Heart left ventricle (tissue), 16 donors: ENCODE data around the gene MYB. TPM values are rescaled to one million over a fixed set of nuclear protein-coding genes. Genes with fewer than 3 reads are reported as not detected.

Source experiments
- ATAC-seq, 4 donors: fragments of 200-7000 bp; cut with Tn5 transposase; one replicate each; pipeline ENCODE4 v1.9.1; 2020 to 2022; ENCODE audit warnings: moderate library complexity in 4 of 4, mild to moderate bottlenecking in 3 of 4, moderate number of reproducible peaks in 1 of 4
- DNase-seq, 5 donors: peaks; one replicate each; pipeline ENCODE4 v3.0.0-alpha.2; 2020
- H3K27ac ChIP-seq, 12 donors: fragments of 200-600 bp; sonication (generic) in 4 of 12; one replicate each; pipeline versions ENCODE4 v1.5.0 to v1.8.0; 2016 to 2022; ENCODE audit warnings: mild to moderate bottlenecking in 2 of 12
- H3K27me3 ChIP-seq, 9 donors: fragments of 200-600 bp; sonication (generic) in 2 of 9; one replicate each; pipeline versions ENCODE4 v1.5.1 to v1.8.0; 2016 to 2022; ENCODE audit warnings: mild to moderate bottlenecking in 3 of 9
- H3K36me3 ChIP-seq, 9 donors: fragments of 200-600 bp; sonication (generic) in 2 of 9; one replicate each; pipeline versions ENCODE4 v1.5.0 to v1.8.0; 2018 to 2022; ENCODE audit warnings: mild to moderate bottlenecking in 2 of 9
- H3K4me1 ChIP-seq, 12 donors: fragments of 200-600 bp; sonication (generic) in 4 of 12; one replicate each; pipeline versions ENCODE4 v1.5.0 to v1.8.0; 2016 to 2022; ENCODE audit warnings: mild to moderate bottlenecking in 3 of 12
- H3K4me3 ChIP-seq, 12 donors: fragments of 200-600 bp; sonication (generic) in 4 of 12; one replicate each; pipeline versions ENCODE4 v1.5.0 to v1.8.0; 2017 to 2022; ENCODE audit warnings: mild to moderate bottlenecking in 9 of 12, moderate library complexity in 4 of 12
- H3K9me3 ChIP-seq, 12 donors: fragments of 200-600 bp; sonication (generic) in 4 of 12; one replicate each; pipeline versions ENCODE4 v1.5.0 to v1.8.0; 2016 to 2022; ENCODE audit warnings: mild to moderate bottlenecking in 1 of 12
- CTCF ChIP-seq, 12 donors: fragments of 200-600 bp; sonication (generic) in 4 of 12; IDR thresholded peaks; one replicate each; pipeline versions ENCODE4 v1.5.0 to v1.8.0; 2018 to 2022; ENCODE audit warnings: antibody characterized with exemption in 12 of 12, mild to moderate bottlenecking in 5 of 12
- POLR2A ChIP-seq, 2 donors: fragments of 450-650 bp; IDR thresholded peaks; one replicate each; pipeline ENCODE4 v1.6.1; 2017; ENCODE audit warnings: antibody characterized with exemption in 2 of 2, mild to moderate bottlenecking in 2 of 2, moderate library complexity in 2 of 2
- WGBS, 4 donors: extraction: QIAGEN DNeasy Blood & Tissue Kit in 2 of 4; methylation state at CpG; one replicate each; pipeline versions ENCODE4 v1.1.5 to v1.1.7; 2013 to 2018; 5-methylcytosine and 5-hydroxymethylcytosine counted together
- intact Hi-C, 10 donors: fragments of 100-400 bp; cut with DNase I; formaldehyde crosslinking; loops; one replicate each; pipeline versions ENCODE4 v1.11.1 to v1.14.2; 2022
- polyA plus RNA-seq, 2 donors: library from polyadenylated mRNA; stranded (reverse); fragments of 200-250 nt; gene quantifications; one replicate each; pipeline ENCODE4 v1.2.3, GENCODE V29; 2013
- total RNA-seq, 9 donors: library from RNA; depleted of rRNA in 2 of 9; stranded (reverse); fragments of >200 nt in 2 of 9; fragmentation: NEBNext Ultra II Directional in 3 of 9; extraction: Animal tissue kit (Norgen Biotek cat#: 25700) in 3 of 9; gene quantifications; one replicate each; pipeline versions ENCODE4 v1.1.0 to v1.2.4, GENCODE V29; 2016 to 2023
- donor health status: ischemic (EF 13 %, LVEDD 7.1; RV severe dilation, severe dysfunction).
- donor health status: healthy with polysubstance abuse.
- donor health status: DM: no; HTN: yes; CAD: no.
- donor health status: DM: no; HTN: no; CAD: no.
- donor health status: ischemic (EF 25% LVEDD 6.9; RV normal size, moderate dysfunction).
- donor health status: ischemic (EF 25% LVEDD 5.7; RV mildly dilated, moderate dysfunction).
- donor health status: healthy.
- donor health status: DM: yes; HTN: yes; CAD: no.
- donor health status: ischemic (EF 35%, LVEDD 5.7; RV mildly dilated, moderate dysfunction).
- donor health status: nonischemic (EF 11% LVEDD 7.7; RV severe dilation, severe dysfunction).
- donor health status: DM: yes; HTN: yes; CAD: no.
- donor health status: PGD.
- donor health status: ischemic (EF 29% LVEDD 5.4; RV normal size, mild dysfunction).
- donor health status: nonischemic (EF 23%, LVEDD 6.1; RV moderate dilation, normal function).

MYB gene
- total and polyA plus RNA-seq, 11 donors: 0.12 to 0.53 (median 0.20) TPM; not detected in 8

- ATAC-seq: no peak
These were observed 16.1 kb upstream of the MYB start for GRCh38 chr6:135165031-135165430.

GRCh38 chr6:135166515-135166914, 14.6 kb upstream of the MYB start:
- Histone ChIP-seq H3K27me3 (peaks cover 0 to 15% (median 0%) of the 10 kb centered on the region in 9 donors), H3K4me1 (no peaks in the 10 kb centered on the region), H3K27ac (no peak overlapping the region), H3K36me3 (no peaks in the 10 kb centered on the region), H3K9me3 (no peaks in the 10 kb centered on the region), H3K4me3 (no peak overlapping the region)
- ATAC-seq (no peak), DNase-seq (no peak)
- TF ChIP-seq CTCF (IDR thresholded peaks at IDR 0.05): no peak
- no peak for TF ChIP-seq POLR2A (IDR thresholded peaks at IDR 0.05)
- intact Hi-C loops: no loop called here
- 91 to 95% (median 94%) methylated on average over 3 of the region's 3 CpGs for WGBS, 4 donors

More at GRCh38 chr6:135165031-135165430, 16.1 kb upstream of the MYB start:
- Histone ChIP-seq H3K36me3 (no peaks in the 10 kb centered on the region), H3K4me1 (no peaks in the 10 kb centered on the region), H3K4me3 (no peak overlapping the region), H3K9me3 (no peaks in the 10 kb centered on the region), H3K27me3 (peaks cover 0 to 18% (median 6%) of the 10 kb centered on the region in 9 donors), H3K27ac (no peak overlapping the region)
- TF ChIP-seq CTCF (IDR thresholded peaks at IDR 0.05) (no peak), POLR2A (IDR thresholded peaks at IDR 0.05) (no peak)
- no peak for DNase-seq
- WGBS, 4 donors: 63 to 81% (median 75%) methylated on average over 2 of the region's 2 CpGs
- intact Hi-C loops: no loop called here

- ATAC-seq: no peak
- WGBS, 4 donors: 52 to 74% (median 63%) methylated on average over 1 of the region's 1 CpG
- no peak for TF ChIP-seq CTCF (IDR thresholded peaks at IDR 0.05)
- TF ChIP-seq POLR2A (IDR thresholded peaks at IDR 0.05): no peak
- no peaks in the 10 kb centered on the region for H3K9me3 ChIP-seq
- DNase-seq: no peak
- no peak overlapping the region for H3K4me3 ChIP-seq
- H3K27me3 ChIP-seq: peaks cover 0 to 11% (median 0%) of the 10 kb centered on the region in 9 donors
- H3K36me3 ChIP-seq: no peaks in the 10 kb centered on the region
- intact Hi-C loops: no loop called here
- H3K27ac ChIP-seq: no peak overlapping the region
- H3K4me1 ChIP-seq: no peaks in the 10 kb centered on the region
These were observed 13.5 kb upstream of the MYB start for GRCh38 chr6:135167617-135168016.

GRCh38 chr6:135168766-135169165, 12.3 kb upstream of the MYB start:
- intact Hi-C loops: no loop called here
- Histone ChIP-seq H3K9me3 (no peaks in the 10 kb centered on the region), H3K27me3 (peaks cover 0 to 11% (median 0%) of the 10 kb centered on the region in 9 donors), H3K36me3 (no peaks in the 10 kb centered on the region), H3K4me1 (no peaks in the 10 kb centered on the region), H3K27ac (no peak overlapping the region), H3K4me3 (no peak overlapping the region)
- TF ChIP-seq CTCF (IDR thresholded peaks at IDR 0.05): no peak
- ATAC-seq (no peak), DNase-seq (no peak)
